Endometrium (tissue), 2 donors: ENCODE measurements around the gene EDEM2.
"Not testable (repeated sequence)": the region's sequence is repeated elsewhere in the genome, so short reads cannot be mapped to it uniquely, and the experiment has no call there.

Experiments
- FAIRE-seq: peaks from 2 replicates; lab custom pipeline; 2012; peaks lifted over from hg19 to GRCh38; lab: Jason Lieb, UNC
- donor health status: control.
- donor health status: control.

EDEM2 gene

GRCh38 chr20:35146920-35147574 is at the start of gene EDEM2:
TSS of gene EDEM2 (minus strand) at chr20:35147336. CDS start at chr20:35147258, 78 bp downstream.
- FAIRE-seq: no peak

- no peak for FAIRE-seq
Observed at GRCh38 chr20:35196313-35196712, 49.2 kb upstream of the EDEM2 start.

- FAIRE-seq: not testable (repeated sequence)
Observed at GRCh38 chr20:35193031-35193791, 46.1 kb upstream of the EDEM2 start.

- FAIRE-seq: no peak
Observed at GRCh38 chr20:35192118-35192872, 45.2 kb upstream of the EDEM2 start.

GRCh38 chr20:35191419-35192117 is 44.4 kb upstream of the EDEM2 start:
- FAIRE-seq: no peak

GRCh38 chr20:35190556-35190955 is 43.4 kb upstream of the EDEM2 start:
- peak; percentile 90 for FAIRE-seq

- not testable (repeated sequence) for FAIRE-seq
Observed at GRCh38 chr20:35189223-35189622, 42.1 kb upstream of the EDEM2 start.

- no peak for FAIRE-seq
Observed at GRCh38 chr20:35187584-35188190, 40.6 kb upstream of the EDEM2 start.

- FAIRE-seq: not testable (repeated sequence)
Observed at GRCh38 chr20:35186691-35187289, 39.7 kb upstream of the EDEM2 start.

- FAIRE-seq: no peak
Observed at GRCh38 chr20:35181731-35182130, 34.6 kb upstream of the EDEM2 start.

GRCh38 chr20:35180266-35180665 is 33.1 kb upstream of the EDEM2 start:
- FAIRE-seq: no peak

- FAIRE-seq: no peak
Observed at GRCh38 chr20:35179292-35180212, 32.4 kb upstream of the EDEM2 start.

- FAIRE-seq: no peak
Observed at GRCh38 chr20:35176132-35176531, 29.0 kb upstream of the EDEM2 start.

GRCh38 chr20:35174458-35175216 is 27.5 kb upstream of the EDEM2 start:
- FAIRE-seq: no peak

- no peak for FAIRE-seq
Observed at GRCh38 chr20:35173576-35174192, 26.5 kb upstream of the EDEM2 start.

- no peak for FAIRE-seq
Observed at GRCh38 chr20:35172434-35172806, 25.3 kb upstream of the EDEM2 start.

- no peak for FAIRE-seq
Observed at GRCh38 chr20:35171753-35172433, 24.8 kb upstream of the EDEM2 start, which contains the start of gene PROCR. TSS of gene PROCR (plus strand) at chr20:35172072. CDS start at chr20:35172155, 83 bp downstream.

GRCh38 chr20:35171438-35171752 is 24.3 kb upstream of the EDEM2 start:
- no peak for FAIRE-seq
